GM21423 (cell line): Measurements from ENCODE around the gene CIAO2A.

Experiments
- ATAC-seq: cut with Tn5 transposase; IDR thresholded peaks from one replicate; pipeline ENCODE4 v1.9.1; 2021; ENCODE audit warnings: mild to moderate bottlenecking, moderate library complexity; ENCODE audit not compliant: unreplicated experiment

CIAO2A gene

DNA sequence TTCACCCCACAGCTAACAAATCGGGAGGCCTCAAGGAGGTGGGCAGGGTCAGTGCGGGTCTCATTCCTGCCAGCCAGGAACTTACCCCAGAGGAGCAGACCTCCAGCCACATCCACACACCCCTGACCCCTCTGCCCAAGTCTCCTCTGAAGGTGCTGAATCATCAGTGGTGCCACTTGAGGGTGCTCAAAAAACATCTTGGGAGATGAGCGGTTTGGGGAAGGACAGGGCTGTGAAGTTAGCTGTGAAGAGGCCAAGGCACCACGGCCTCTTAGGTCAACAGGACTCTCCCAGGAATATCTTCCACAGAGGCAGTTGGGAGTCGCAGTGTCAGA is 48.6 kb downstream of the CIAO2A start:
- no peak for ATAC-seq

DNA sequence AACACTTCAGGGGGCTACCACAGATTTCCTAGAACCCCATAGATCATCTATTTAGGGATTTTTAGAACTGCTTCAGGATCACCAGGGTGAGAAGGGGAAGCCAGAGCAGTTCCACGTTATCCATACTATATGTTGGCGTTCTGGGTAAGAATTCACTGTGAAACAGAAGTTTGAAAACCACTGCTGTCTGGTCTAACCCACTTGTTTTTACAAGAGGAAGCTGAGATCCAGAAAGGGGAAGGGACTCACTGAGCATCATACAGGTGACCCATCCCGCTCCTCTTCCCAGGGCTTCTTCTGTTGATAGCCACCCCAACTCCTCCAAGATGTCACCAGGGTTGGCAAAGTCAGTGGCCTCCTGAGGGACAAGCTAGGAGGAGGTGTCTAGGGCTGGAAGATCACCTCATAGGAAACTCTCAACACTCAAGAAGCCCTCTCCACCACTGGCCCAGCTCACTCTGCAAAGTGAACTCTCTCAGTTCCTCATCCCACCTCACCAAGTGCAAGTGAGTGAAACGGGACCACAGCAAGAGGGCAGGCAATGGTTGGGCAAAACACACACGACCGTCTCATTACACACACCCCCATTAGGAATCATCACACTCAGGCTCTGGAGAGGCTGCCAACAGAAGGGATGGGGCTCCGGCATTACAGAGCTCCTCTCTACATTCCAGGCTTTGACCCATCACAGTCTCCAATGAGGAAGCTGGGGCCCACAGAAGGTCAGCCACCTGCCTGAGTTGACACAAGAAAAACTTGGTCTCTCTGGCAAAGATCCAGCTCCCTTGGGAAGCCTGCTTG is 49.1 kb downstream of the CIAO2A start:
- peak; percentile 67 for ATAC-seq

DNA sequence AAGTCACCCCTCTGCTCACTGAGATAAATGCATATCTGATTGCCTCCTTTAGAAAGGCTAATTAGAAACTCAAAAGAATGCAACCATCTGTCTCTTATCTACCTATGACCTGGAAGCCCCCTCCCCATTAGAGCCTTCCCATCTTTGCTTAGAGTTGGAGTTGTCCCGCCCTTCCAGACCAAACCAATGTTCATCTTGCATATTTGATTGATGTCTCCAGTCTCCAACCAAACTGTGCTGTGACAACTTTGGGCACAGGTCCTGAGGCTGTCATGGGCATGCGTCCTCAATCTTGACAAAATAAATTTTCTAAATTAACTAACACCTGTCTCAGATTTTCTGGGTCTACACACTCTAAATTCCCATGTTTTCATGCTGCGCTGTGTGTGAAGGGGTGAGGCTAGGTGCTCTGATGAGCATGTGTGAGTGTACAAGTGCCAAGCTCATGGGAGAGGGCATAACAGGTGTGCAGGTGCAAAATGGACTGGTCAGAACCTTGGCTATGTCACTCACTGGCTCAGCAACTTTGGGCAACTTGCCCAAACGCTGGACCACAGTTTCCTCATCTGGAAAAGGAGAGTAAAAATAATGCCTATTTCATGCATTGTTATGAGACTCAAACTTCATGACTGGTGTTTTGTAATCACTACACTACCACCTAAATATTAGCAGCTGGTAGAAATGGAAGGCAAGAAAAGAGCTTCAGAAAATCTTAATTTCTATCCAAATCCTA is 54.6 kb downstream of the CIAO2A start:
- ATAC-seq: no peak

DNA sequence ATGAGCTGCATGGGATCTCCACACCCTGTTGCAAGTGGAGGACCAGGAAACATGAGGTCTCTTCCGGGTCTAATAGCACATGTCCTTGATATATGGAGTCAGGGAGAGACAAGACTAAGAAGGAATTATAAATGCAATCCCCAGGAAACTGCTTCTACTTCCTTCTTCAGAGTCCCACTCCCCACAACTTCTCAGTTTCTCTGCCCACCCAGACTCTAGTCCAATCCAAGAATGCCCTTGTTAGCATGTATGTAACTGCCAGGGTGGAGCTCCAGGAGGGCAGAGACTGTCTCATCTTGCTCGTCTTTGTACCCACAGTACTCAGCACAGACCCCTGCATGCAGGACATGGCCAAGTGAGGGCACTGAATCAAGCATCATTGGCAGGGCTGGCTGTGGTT is 55.7 kb downstream of the CIAO2A start:
- no peak for ATAC-seq

DNA sequence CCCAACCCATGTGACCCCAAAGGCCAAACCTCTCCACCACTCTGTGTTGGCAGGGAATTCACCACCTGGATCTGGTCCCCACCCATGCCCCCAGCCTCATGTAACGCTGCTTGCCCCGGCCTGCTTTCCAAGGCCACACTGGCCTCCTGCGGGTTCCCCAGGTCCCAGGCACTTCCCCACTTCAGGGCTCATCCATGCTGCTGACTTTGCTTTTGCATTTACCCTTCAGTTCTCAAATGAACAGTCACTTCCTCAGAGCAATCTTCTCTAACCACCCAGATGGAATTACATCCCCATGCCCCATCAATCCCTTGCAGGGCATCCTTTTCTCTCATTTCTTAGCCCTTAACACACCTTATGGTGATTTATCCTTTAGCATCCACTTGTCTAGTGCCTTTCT is 56.5 kb downstream of the CIAO2A start:
- ATAC-seq: no peak

DNA sequence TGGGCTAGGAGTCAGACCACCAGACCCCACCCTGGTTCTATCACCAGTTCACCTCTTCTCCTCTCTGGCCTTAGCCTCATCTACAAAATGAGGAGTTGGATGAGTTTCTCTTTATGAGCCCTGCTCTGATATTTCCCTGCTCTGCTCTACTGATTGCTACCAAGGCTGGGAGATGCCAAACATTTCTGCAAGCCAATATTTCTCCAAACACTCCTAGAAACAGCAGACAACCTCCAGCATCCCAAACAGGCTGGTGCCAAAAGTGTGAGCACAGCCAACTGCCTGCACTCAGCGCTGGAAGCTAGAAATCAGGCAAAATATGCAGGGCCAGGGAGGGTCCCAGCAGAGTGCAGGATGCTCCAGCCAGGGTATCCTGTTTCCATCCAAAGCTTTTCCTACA is 58.1 kb downstream of the CIAO2A start:
- no peak for ATAC-seq

DNA sequence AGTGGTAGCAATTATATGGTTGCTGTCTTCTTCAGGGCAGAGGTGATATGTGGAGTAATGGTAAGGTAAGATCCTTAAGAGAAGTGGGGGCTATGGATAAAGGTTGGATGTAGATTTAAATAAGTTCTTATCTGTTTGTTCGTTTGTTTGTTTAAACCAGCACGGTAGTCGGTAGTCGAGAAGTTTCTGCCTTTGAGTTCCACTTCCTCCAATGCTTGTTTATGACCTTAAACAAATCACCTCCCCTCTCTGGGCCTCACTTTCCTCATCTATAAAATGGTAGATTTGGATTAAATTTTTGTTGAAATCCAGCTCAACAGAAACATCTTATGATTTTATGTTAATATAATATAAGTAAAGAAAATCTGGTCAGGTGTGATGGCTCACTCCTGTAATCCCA is 59.1 kb downstream of the CIAO2A start:
- ATAC-seq: no peak

DNA sequence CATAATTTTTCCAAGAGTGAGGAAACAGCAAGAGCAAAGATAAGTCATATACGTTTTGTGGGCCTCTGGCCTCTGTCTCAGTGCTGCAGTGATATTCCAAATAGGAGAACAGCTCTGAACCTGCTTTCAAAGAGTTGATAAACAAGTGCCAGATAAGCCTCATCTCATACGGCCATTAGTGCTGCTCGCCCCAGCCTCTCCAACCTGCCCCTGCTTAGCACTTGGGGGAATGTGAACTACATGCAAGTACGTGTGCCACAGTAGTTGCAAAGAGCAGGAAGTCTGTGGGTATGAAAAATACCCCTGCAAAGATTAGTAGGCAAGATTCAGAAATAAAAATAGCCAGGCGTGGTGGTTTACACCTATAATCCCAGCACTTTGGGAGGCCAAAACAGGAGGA is 61.3 kb downstream of the CIAO2A start:
- ATAC-seq: no peak

DNA sequence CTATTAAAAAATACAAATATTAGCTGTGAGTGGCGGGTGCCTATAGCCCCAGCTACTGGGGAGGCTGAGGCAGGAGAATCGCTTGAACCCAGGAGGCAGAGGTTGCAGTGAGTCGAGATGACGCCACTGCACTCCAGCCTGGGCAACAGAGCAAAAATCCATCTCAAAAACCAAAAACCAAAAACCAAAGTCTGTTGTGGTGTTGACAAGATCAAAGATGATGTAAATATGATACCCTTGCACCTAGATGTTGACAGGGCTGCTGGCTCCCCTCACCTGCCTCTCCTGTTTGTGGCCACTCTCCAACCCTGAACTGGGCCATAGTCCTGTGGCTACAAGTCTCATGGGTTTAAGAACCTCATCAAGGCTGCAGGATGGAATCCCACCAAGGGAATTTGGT is 63.5 kb downstream of the CIAO2A start:
- no peak for ATAC-seq

DNA sequence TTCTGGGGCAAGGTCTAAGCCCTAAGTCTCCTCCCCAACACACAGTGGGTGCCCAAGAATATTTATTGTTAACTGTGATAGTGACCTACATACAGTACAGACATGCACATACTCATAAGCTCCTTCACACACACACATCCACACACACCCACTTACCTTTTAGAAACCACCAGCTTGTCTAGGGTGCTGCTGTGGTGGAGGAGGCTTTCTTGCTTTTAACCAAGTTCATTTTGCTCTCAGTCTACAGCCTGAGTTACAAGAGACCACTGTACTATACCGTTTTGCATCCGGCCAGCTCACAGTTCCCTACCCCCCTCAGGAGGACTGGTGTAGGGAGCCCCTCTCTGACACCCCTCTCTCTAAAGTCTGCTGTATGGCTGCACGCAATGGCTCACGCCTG is 64.0 kb downstream of the CIAO2A start:
- no peak for ATAC-seq

DNA sequence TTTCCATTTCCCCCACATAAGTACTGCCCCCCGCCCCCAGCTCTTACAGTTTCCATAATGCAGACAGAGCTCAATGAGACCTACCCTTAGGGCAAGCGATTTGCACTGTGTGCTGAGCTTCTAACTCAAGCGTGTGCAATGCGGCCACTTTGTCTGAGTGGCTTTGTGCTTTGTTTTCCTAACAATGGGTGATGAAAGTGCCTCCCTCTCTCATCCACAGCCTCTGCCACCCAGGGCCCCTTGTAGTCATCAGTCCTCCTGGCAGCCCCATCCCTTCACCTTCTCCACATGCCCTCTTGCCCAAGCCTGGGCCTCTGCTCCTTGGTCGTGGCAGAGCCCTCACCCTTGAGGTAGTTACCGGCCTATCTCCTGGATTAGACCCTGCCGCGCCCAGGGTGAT is 64.5 kb downstream of the CIAO2A start:
- no peak for ATAC-seq

DNA sequence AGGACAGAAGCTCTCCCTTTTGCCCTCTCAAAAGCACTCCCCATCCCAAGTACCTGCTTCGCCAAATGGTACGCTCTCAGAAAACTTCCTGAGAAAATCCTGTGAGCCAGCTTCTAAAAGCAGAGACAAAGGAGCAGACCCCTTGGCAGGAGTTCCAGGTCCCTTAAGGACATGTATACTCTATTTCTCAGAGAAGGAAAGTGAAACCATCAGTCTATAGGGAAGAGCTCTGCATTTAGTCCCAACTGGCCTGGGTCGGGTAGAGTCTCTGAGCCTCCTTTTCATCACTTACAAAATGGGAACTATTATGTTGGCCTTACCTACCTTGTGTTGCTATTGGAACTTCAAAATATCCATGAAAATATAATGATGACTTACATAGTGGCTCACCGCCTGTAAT is 67.0 kb downstream of the CIAO2A start:
- ATAC-seq: no peak

DNA sequence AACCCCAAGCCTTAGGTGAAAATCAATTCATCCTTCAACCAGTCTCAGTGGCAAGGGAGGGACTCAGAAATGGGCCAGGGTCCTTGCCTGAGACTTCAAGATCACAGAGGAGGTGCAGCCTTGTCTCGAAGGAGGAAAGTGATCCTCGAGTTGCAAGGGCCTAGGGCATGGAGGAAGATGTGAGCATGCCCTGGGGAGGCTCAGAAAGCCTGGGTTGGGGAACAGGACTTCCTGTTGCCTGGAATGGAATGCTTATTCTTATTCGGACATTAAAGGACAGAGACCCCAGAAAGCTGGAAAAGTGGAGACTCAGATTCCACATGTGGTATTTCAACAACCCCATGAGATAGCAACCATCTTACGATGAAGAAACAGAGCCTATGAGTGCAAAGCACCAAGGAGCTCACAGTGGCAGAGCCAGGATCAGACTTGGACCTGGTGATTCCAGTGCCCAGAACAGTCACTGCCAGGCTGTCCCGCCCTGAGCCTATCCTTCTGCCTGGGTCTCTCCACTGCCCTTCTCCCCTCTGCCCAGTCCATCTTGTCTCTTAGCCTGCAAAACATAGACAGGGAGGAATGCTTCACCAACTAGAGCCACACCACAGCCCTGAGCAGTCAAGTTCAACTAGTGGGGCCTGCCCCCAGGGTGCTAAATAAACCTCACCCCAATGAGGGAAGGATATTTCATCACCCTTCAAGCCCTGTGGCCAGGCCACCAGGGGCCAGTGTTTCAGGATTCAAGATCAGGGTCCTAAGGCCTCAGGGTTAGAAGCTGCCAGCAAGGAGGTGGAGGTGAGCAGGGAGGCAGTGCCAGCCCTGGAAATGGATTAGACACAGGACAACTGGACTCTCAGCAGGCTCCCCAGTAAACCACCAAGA is 69.2 kb downstream of the CIAO2A start:
- ATAC-seq: no peak

DNA sequence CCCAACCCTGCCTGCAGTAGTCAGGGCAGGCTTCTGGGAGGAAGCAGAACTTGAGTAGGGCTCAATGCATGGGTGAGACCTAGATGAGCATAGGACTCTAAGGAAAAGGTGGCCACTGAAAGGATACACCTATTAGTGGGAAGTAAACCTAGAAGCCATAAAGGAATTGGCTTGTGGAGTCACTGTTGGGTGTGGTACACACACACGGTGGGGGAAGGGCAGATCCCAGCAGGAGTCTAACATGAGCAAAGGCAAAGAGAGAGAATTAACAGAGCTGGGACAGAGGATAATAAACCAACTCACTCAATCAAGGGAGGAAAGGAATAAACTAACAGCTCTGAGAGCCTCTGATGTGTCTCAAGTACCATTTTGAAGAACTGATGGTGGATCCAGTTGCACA is 70.4 kb downstream of the CIAO2A start:
- no peak for ATAC-seq

DNA sequence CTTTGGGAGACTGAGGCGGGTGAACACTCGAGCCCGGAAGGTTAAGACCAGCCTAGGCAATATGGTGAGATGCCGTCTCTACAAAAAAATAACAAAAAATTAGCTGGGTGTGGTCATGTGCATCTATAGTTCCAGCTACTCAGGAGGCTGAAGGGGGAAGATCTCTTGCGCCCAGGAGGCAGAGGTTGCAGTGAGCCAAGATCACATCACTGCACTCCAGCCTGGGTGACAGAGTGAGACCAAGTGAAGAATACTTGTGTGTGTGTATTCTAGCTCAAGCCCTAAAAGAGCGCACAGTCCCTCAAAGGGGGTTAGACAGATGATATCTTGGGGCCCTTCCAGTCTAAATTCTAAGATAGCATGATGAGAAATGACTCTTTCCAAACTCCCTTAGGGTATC is 71.1 kb downstream of the CIAO2A start:
- no peak for ATAC-seq
